A549 (cell line): Measurements from ENCODE around the gene SLIT1. TPM values are rescaled to one million over a fixed set of nuclear protein-coding genes. Genes with fewer than 3 reads are reported as not detected.

Experiments
- ATAC-seq, 2 experiments: fragments of 200-7000 bp in 1 of 2; fragments of >200 bp in 1 of 2; cut with Nextera tagmentation in 1 of 2; cut with Tn5 transposase in 1 of 2; 3 replicates each; pipeline versions ENCODE4 v1.8.0 to v1.9.1; 2018 to 2020; ENCODE audit warnings: mild to moderate bottlenecking in 1 of 2, moderate library complexity in 1 of 2
- CTCF ChIA-PET: fragments of 300-600 bp; sonication (Branson Sonifier 250); formaldehyde crosslinking; extraction: SDS; loops from one replicate; lab custom pipeline; 2021; ENCODE audit warnings: antibody characterized with exemption, inconsistent platforms; lab: Yijun Ruan, JAX
- POLR2A ChIA-PET: fragments of 350-600 bp; formaldehyde crosslinking; extraction: SDS; loops from one replicate; lab custom pipeline; 2021; ENCODE audit warnings: antibody characterized with exemption, inconsistent platforms; lab: Yijun Ruan, JAX
- DNase-seq, 2 experiments: peaks; one replicate each; pipeline versions ENCODE4 v3.0.0 to v3.0.0-alpha.2; 2011 to 2016; ENCODE audit warnings: low read depth in 1 of 2, low spot score in 1 of 2
- FAIRE-seq: peaks from 2 replicates; lab custom pipeline; 2011; peaks lifted over from hg19 to GRCh38; lab: Jason Lieb, UNC
- H3K27ac ChIP-seq, 2 experiments: fragments of >200 bp; sonication (Bioruptor Twin); formaldehyde crosslinking; 3 replicates each; pipeline ENCODE4 v1.5.1; 2016 to 2017
- H3K4me1 ChIP-seq: fragments of >200 bp; sonication (Bioruptor Twin); formaldehyde crosslinking; 3 replicates; pipeline ENCODE4 v1.6.1; 2016
- H3K4me2 ChIP-seq: fragments of >200 bp; sonication (Bioruptor Twin); formaldehyde crosslinking; 3 replicates; pipeline ENCODE4 v1.6.1; 2016
- H3K4me3 ChIP-seq: fragments of >200 bp; sonication (Bioruptor Twin); formaldehyde crosslinking; 3 replicates; pipeline ENCODE4 v1.5.1; 2016
- H3K9me3 ChIP-seq: fragments of >200 bp; sonication (Bioruptor Twin); formaldehyde crosslinking; 3 replicates; pipeline ENCODE4 v1.6.1; 2016
- BCL3 ChIP-seq: fragments of >200 bp; sonication (Bioruptor Twin); formaldehyde crosslinking; IDR thresholded peaks from 3 replicates; pipeline ENCODE4 v1.6.1; 2016
- CBX8 ChIP-seq: fragments of 200-600 bp; sonication (generic); IDR thresholded peaks from 2 replicates; pipeline ENCODE4 v1.6.1; 2016
- CEBPB ChIP-seq, 2 experiments: fragments of >200 bp in 1 of 2; sonication (Bioruptor Twin) in 1 of 2; formaldehyde crosslinking in 1 of 2; IDR thresholded peaks; 2 replicates each; pipeline ENCODE4 v1.6.1; 2012 to 2016
- CTCF ChIP-seq: fragments of >200 bp; sonication (Bioruptor Twin); formaldehyde crosslinking; IDR thresholded peaks from 3 replicates; pipeline ENCODE4 v1.5.1; 2016
- FOSB ChIP-seq: fragments of 250-450 bp; sonication (Bioruptor Pico); IDR thresholded peaks from 2 replicates; pipeline ENCODE4 v1.5.0; 2020; ENCODE audit warnings: mild to moderate bottlenecking, moderate library complexity
- HEYL ChIP-seq: fragments of 250-450 bp; sonication (Bioruptor Pico); IDR thresholded peaks from 2 replicates; pipeline ENCODE4 v1.8.0; 2021; ENCODE audit warnings: mild to moderate bottlenecking, moderate library complexity
- HOXB5 ChIP-seq: fragments of 250-450 bp; sonication (Bioruptor Pico); IDR thresholded peaks from 2 replicates; pipeline ENCODE4 v1.5.0; 2020; ENCODE audit warnings: mild to moderate bottlenecking, moderate library complexity
- MAFK ChIP-seq: fragments of 450-650 bp; IDR thresholded peaks from 2 replicates; pipeline ENCODE4 v1.6.1; 2014; ENCODE audit not compliant: partially characterized antibody
- MAX ChIP-seq: IDR thresholded peaks from 2 replicates; pipeline ENCODE4 v1.6.1; 2012
- MAZ ChIP-seq: fragments of 150-350 bp; IDR thresholded peaks from 2 replicates; pipeline ENCODE4 v1.6.1; 2014; ENCODE audit warnings: antibody characterized with exemption, low read depth, low read length, borderline replicate concordance
- RAD21 ChIP-seq, 2 experiments: fragments of >200 bp in 1 of 2; sonication (Bioruptor Twin) in 1 of 2; formaldehyde crosslinking in 1 of 2; IDR thresholded peaks in 1 of 2; conservative IDR thresholded peaks in 1 of 2; 2 replicates in 1 of 2; 3 replicates in 1 of 2; pipeline ENCODE4 v1.6.1; 2012 to 2018; ENCODE audit warnings: inconsistent platforms in 1 of 2
- RARB ChIP-seq: fragments of 250-450 bp; sonication (Bioruptor Pico); IDR thresholded peaks from 2 replicates; pipeline ENCODE4 v1.8.0; 2021; ENCODE audit warnings: mild to moderate bottlenecking, moderate library complexity
- SMC3 ChIP-seq: fragments of >200 bp; sonication (Bioruptor Twin); formaldehyde crosslinking; IDR thresholded peaks from 3 replicates; pipeline ENCODE4 v1.6.1; 2018; ENCODE audit warnings: inconsistent platforms
- TFCP2L1 ChIP-seq: fragments of 250-450 bp; sonication (Bioruptor Pico); IDR thresholded peaks from 2 replicates; pipeline ENCODE4 v1.5.0; 2021; ENCODE audit warnings: mild to moderate bottlenecking
- WGBS: methylation state at CpG from one replicate; pipeline ENCODE4 v1.1.6; 2017; ENCODE audit errors: missing lambda C conversion rate; 5-methylcytosine and 5-hydroxymethylcytosine counted together
- polyA plus RNA-seq, 4 experiments: library from polyadenylated mRNA; depleted of rRNA in 3 of 4; stranded (reverse); fragments of >200 nt; fragmentation: RNase III in 1 of 4; extraction: RNeasy Plus Mini Kit Qiagen cat#74134 plus additional on column Dnase treatment in 1 of 4; gene quantifications; 2 replicates in 3 of 4; 3 replicates in 1 of 4; pipeline ENCODE4 v1.2.3, GENCODE V29; 2011 to 2017

SLIT1 gene
- polyA plus RNA-seq, 2 of the 4 experiments (the other 2 are of a cell fraction) = 0.05 to 0.09 TPM

- Histone ChIP-seq H3K4me2 (no peak overlapping the region), H3K27ac (no peak overlapping the region), H3K4me3 (no peak overlapping the region), H3K4me1 (peaks cover 14% of the 10 kb centered on the region), H3K9me3 (no peaks in the 10 kb centered on the region)
- no peak for TF ChIP-seq RARB (CRISPR knock-in tag)
- TF ChIP-seq TFCP2L1 (CRISPR knock-in tag) = no peak
- TF ChIP-seq MAX = no peak
- no peak for TF ChIP-seq BCL3
- TF ChIP-seq MAZ = no peak
- TF ChIP-seq CBX8 = no peak
- TF ChIP-seq CEBPB (IDR thresholded peaks at IDR 0.05) = no peak
- no peak for TF ChIP-seq HEYL (CRISPR knock-in tag)
- no peak for TF ChIP-seq MAFK
- TF ChIP-seq SMC3 = no peak
- TF ChIP-seq FOSB = no peak
- WGBS = 41% methylated on average over 13 of the region's 15 CpGs
- FAIRE-seq (no peak), ATAC-seq (no peak; a peak in 1 of 6 replicates), DNase-seq (no peak)
- POLR2A ChIA-PET = no interaction called here
- CTCF ChIA-PET = interaction anchor here (0.5 to 25.5 kb wide), 16 partner anchors 8 to 175 kb away, joined by 3 to 779 read pairs (median 16); no protein-coding TSS in a partner anchor
These were observed 111.3 kb downstream of the SLIT1 start for GRCh38 chr10:97074256-97075145.

GRCh38 chr10:97072851-97073665 lies 112.7 kb downstream of the SLIT1 start:
- no peak overlapping the region for H3K27ac ChIP-seq
- peak; percentile 69 to 72 for DNase-seq
- ATAC-seq = peak; percentile 70 to 90
- no peaks in the 10 kb centered on the region; the same call in 2 of the 3 replicates for H3K9me3 ChIP-seq
- TF ChIP-seq CTCF (peak; percentile 91), RAD21 (conservative IDR thresholded peaks at IDR 0.05 in 1 of 2, IDR thresholded peaks at IDR 0.05 in 1 of 2) (peak; percentile 92), SMC3 (peak; percentile 86), HOXB5 (CRISPR knock-in tag) (no peak)
- ChIA-PET CTCF (interaction anchor here (0.5 to 25.5 kb wide), 64 partner anchors 9 to 708 kb away, joined by 3 to 779 read pairs (median 4); no protein-coding TSS in a partner anchor), POLR2A (interaction anchor here (1.6 kb wide), 1 partner anchor 137 kb away, joined by 6 read pairs; no protein-coding TSS in a partner anchor)
- FAIRE-seq = no peak
- 31% methylated on average over 21 of the region's 21 CpGs for WGBS
- peak overlapping the region; percentile 17; the same call in 1 of the 3 replicates for H3K4me2 ChIP-seq
- no peak overlapping the region for H3K4me3 ChIP-seq
- H3K4me1 ChIP-seq = peaks cover 19% of the 10 kb centered on the region

- Histone ChIP-seq H3K9me3 (no peaks in the 10 kb centered on the region; the same call in 2 of the 3 replicates), H3K4me1 (peaks cover 21% of the 10 kb centered on the region), H3K4me2 (no peak overlapping the region), H3K27ac (peak overlapping the region in 1 of 2 experiments; percentile 68; a peak in 3 of 6 replicates), H3K4me3 (no peak overlapping the region)
- DNase-seq = no peak
- no peak for FAIRE-seq
- TF ChIP-seq RAD21 (conservative IDR thresholded peaks at IDR 0.05 in 1 of 2, IDR thresholded peaks at IDR 0.05 in 1 of 2) = no peak
- TF ChIP-seq BCL3 = no peak
- ChIA-PET POLR2A (no interaction called here), CTCF (interaction anchor here (1.0 to 25.5 kb wide), 13 partner anchors 11 to 676 kb away, joined by 3 to 779 read pairs (median 51); no protein-coding TSS in a partner anchor)
- ATAC-seq = no peak
- WGBS = 72% methylated on average over 7 of the region's 7 CpGs
These were observed 114.3 kb downstream of the SLIT1 start for GRCh38 chr10:97071496-97071895.
